Ascending aorta (tissue), 2 donors: ENCODE measurements around the gene SRC. TPM values are rescaled to one million over a fixed set of nuclear protein-coding genes. Genes with fewer than 3 reads are reported as not detected.
A peak's percentile ranks its signal among the peaks of the same experiment; 100 is the strongest.

Experiments used
- DNase-seq, 2 donors: peaks; one replicate each; pipeline ENCODE4 v3.0.0-alpha.2; 2019; ENCODE audit warnings: low spot score in 2 of 2
- H3K27ac ChIP-seq, 2 donors: fragments of 200-600 bp; sonication (generic); one replicate each; pipeline ENCODE4 v1.5.1; 2016 to 2017; ENCODE audit warnings: mild to moderate bottlenecking in 1 of 2
- H3K27me3 ChIP-seq: fragments of 200-600 bp; sonication (generic); one replicate; pipeline ENCODE4 v1.5.1; 2017
- H3K36me3 ChIP-seq, 2 donors: fragments of 200-600 bp; sonication (generic); one replicate each; pipeline ENCODE4 v1.5.1; 2016
- H3K4me1 ChIP-seq, 2 donors: fragments of 200-600 bp; sonication (generic); one replicate each; pipeline ENCODE4 v1.5.1; 2016 to 2017; ENCODE audit warnings: mild to moderate bottlenecking in 1 of 2
- H3K4me3 ChIP-seq, 2 donors: fragments of 200-600 bp; sonication (generic); one replicate each; pipeline ENCODE4 v1.5.1; 2016 to 2017; ENCODE audit warnings: mild to moderate bottlenecking in 1 of 2
- H3K9me3 ChIP-seq, 2 donors: fragments of 200-600 bp; sonication (generic); one replicate each; pipeline ENCODE4 v1.5.1; 2016
- CTCF ChIP-seq, 3 experiments: fragments of 200-600 bp in 2 of 3; fragments of 450-650 bp in 1 of 3; sonication (generic) in 2 of 3; IDR thresholded peaks; one replicate each; pipeline ENCODE4 v1.5.1; 2016 to 2019; ENCODE audit warnings: antibody characterized with exemption in 3 of 3, mild to moderate bottlenecking in 1 of 3, moderate library complexity in 1 of 3
- intact Hi-C: fragments of 100-400 bp; cut with DNase I; formaldehyde crosslinking; loops from one replicate; pipeline ENCODE4 v1.15.1; 2023
- total RNA-seq: library from RNA; depleted of rRNA; stranded (reverse); fragments of >200 nt; gene quantifications from one replicate; pipeline ENCODE4 v1.1.0, GENCODE V29; 2016

Gene SRC
- total RNA-seq, 1 donor from 2014 or later, result 67.4 TPM

- H3K27ac ChIP-seq, result no peak overlapping the region
- peak in 1 of 2 donors; percentile 60 for DNase-seq
These were observed 35.9 kb downstream of the SRC start for GRCh38 chr20:37381621-37382471.

GRCh38 chr20:37382482-37383120 is 36.7 kb downstream of the SRC start:
- peak in 1 of 2 donors; percentile 59 for DNase-seq
- intact Hi-C loops, result loop anchor here (2.0 to 10.0 kb wide), 3 partner anchors 34 to 188 kb away; no protein-coding TSS in a partner anchor
- Histone ChIP-seq H3K27ac (peak overlapping the region; percentile 26 to 36), H3K9me3 (no peaks in the 10 kb centered on the region), H3K27me3 (no peaks in the 10 kb centered on the region), H3K4me3 (no peak overlapping the region), H3K36me3 (peaks cover 18 to 25% of the 10 kb centered on the region in 2 donors), H3K4me1 (peaks cover 3 to 15% of the 10 kb centered on the region in 2 donors)
- TF ChIP-seq CTCF (IDR thresholded peaks at IDR 0.05), result no peak

More at GRCh38 chr20:37381621-37382471, 35.9 kb downstream of the SRC start:
- Histone ChIP-seq H3K27me3 (no peaks in the 10 kb centered on the region), H3K4me1 (peaks cover 3 to 15% of the 10 kb centered on the region in 2 donors), H3K4me3 (no peak overlapping the region), H3K36me3 (peaks cover 12 to 18% of the 10 kb centered on the region in 2 donors), H3K9me3 (no peaks in the 10 kb centered on the region)
- no peak for TF ChIP-seq CTCF (IDR thresholded peaks at IDR 0.05)
- intact Hi-C loops, result loop anchor here (2.0 to 10.0 kb wide), 3 partner anchors 33 to 187 kb away; no protein-coding TSS in a partner anchor

DNA sequence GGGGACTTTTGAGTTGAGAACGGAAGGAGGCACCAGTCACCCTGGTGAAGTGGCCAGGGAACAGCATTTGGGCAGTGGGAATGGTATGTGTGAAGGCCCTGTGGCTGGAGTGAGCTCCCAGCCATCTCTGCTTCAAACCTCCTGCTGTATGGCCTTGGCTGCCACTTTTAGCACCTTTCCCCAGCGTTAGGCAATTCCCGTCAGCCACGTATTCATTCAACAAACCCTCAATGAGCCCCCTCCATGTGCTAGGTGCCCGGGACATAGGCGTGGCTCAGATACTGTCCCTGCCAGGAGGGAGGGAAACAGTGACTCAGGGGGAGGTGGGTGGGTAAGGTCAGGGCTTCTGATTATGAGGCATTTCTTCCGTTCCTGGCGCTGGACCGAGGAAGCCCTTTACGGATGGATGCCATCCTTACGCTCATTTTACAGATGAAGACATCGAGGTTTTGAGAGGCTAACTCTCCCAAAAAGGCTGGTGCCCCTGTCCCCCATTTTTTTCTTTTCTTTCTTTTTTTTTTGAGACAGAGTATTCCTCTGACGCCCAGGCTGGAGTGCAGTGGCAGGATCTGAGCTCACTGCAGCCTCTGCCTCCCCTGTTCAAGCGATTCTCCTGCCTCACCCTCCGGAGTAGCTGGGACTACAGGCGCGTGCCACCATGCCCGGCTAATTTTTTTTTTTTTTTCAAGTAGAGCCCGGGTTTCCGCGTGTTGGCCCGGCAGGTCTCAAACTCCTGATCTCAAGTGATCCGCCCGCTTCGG is 37.5 kb downstream of the SRC start:
- Histone ChIP-seq H3K9me3 (no peaks in the 10 kb centered on the region), H3K4me1 (peaks cover 3 to 15% of the 10 kb centered on the region in 2 donors), H3K4me3 (peak overlapping the region; percentile 51 to 70), H3K27ac (peak overlapping the region; percentile 31 to 36), H3K36me3 (peaks cover 24 to 32% of the 10 kb centered on the region in 2 donors), H3K27me3 (no peaks in the 10 kb centered on the region)
- DNase-seq, result peak in 1 of 2 donors; percentile 84
- intact Hi-C loops, result loop anchor here (2.0 to 10.0 kb wide), 3 partner anchors 35 to 189 kb away; no protein-coding TSS in a partner anchor
- no peak for TF ChIP-seq CTCF (IDR thresholded peaks at IDR 0.05)

DNA sequence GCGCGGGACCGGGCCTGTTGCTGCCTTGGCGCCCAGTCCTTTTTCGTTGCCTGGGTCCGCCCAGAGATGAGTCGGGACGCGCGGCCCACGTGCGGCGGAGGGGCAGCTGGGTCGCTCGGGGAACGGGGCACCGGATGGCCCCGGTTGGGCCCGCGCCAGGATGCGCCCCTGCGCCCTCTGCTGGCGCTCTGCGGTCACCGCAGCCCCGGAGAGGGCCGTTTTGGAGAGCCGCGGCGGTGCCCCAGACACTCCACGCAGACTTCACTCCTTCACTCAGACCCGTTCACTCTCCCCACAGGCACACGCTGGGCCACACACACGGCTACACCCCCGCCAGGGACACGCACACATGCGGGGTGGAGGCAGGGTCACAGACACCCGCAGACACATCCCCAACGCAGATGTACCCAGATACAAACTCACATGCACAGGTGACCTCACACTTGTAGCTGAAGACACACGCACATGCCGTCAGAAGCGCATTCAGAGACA is 38.8 kb downstream of the SRC start:
- peak; percentile 90 to 95 (median 95) for TF ChIP-seq CTCF (IDR thresholded peaks at IDR 0.05)
- Histone ChIP-seq H3K4me1 (peaks cover 3 to 12% of the 10 kb centered on the region in 2 donors), H3K9me3 (no peaks in the 10 kb centered on the region), H3K4me3 (peak overlapping the region; percentile 51 to 70), H3K27me3 (no peaks in the 10 kb centered on the region), H3K36me3 (peaks cover 24 to 32% of the 10 kb centered on the region in 2 donors), H3K27ac (peak overlapping the region in 1 of 2 donors; percentile 9)
- intact Hi-C loops, result loop anchor here (1.0 to 10.0 kb wide), 4 partner anchors 28 to 190 kb away; no protein-coding TSS in a partner anchor
- DNase-seq, result peak in 1 of 2 donors; percentile 83

DNA sequence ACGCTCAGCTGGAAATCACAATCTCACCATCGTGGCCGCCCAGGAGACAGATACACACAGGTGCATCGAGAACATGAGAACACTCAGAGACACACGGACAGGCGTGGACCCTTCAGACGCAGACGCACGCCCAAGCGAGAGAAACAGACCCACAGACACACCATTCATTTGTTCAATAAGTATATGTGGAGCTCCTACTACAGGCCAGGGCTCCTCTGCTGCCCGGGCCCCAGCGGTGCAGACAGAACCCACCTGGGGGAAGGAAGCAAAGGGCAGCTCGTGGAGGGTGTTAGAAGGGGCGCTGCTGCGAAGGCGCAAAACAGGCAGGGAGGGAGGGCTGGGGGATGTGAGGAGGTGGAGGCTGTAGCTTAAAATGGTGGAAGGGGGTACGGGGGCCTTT is 39.2 kb downstream of the SRC start:
- Histone ChIP-seq H3K9me3 (no peaks in the 10 kb centered on the region), H3K4me3 (no peak overlapping the region), H3K27me3 (no peaks in the 10 kb centered on the region), H3K27ac (no peak overlapping the region), H3K36me3 (peaks cover 24 to 32% of the 10 kb centered on the region in 2 donors), H3K4me1 (peaks cover 3 to 12% of the 10 kb centered on the region in 2 donors)
- TF ChIP-seq CTCF (IDR thresholded peaks at IDR 0.05), result no peak
- no peak for DNase-seq
- intact Hi-C loops, result loop anchor here (2.0 to 10.0 kb wide), 2 partner anchors 28 to 190 kb away; no protein-coding TSS in a partner anchor
